ENCODE data around the gene LYRM4.

GRCh38 chr6:5192135-5192794, 68.5 kb downstream of the LYRM4 start:
- TF ChIP-seq ZNF266 (tag by site-specific recombination; IDR thresholded peaks at IDR 0.05; ENCODE audit: low read depth) = no peak
- TF ChIP-seq ZBTB1 (tag by site-specific recombination; IDR thresholded peaks at IDR 0.05) = no peak
- no peak for TF ChIP-seq ZNF654 (tag by site-specific recombination; IDR thresholded peaks at IDR 0.05; ENCODE audit: low read depth)
- no peak for TF ChIP-seq ZFP3 (tag by site-specific recombination; IDR thresholded peaks at IDR 0.05; ENCODE audit: low read depth)
- no peak for TF ChIP-seq CTCF (tag by site-specific recombination; IDR thresholded peaks at IDR 0.05)
- TF ChIP-seq ZNF280D (tag by site-specific recombination; IDR thresholded peaks at IDR 0.05) = no peak

All from HEK293 (cell line).